ENCODE measurements around the gene TMEM132C.

Gene TMEM132C

GRCh38 chr12:128753438-128753837, 486.5 kb downstream of the TMEM132C start:
- no peak for DNase-seq (ENCODE audit: extremely low read depth, low read depth)
- H3K4me3 ChIP-seq (replicated peaks; ENCODE audit: low read depth, low read length), result no peak overlapping the region
- TF ChIP-seq CTCF (IDR thresholded peaks at IDR 0.05; ENCODE audit: low read depth, low read length, missing control alignments), result no peak

- no peak overlapping the region for H3K4me3 ChIP-seq (replicated peaks; ENCODE audit: low read depth, low read length)
- no peak for TF ChIP-seq CTCF (IDR thresholded peaks at IDR 0.05; ENCODE audit: low read depth, low read length, missing control alignments)
- DNase-seq (ENCODE audit: extremely low read depth, low read depth), result no peak
These were observed 487.3 kb downstream of the TMEM132C start for GRCh38 chr12:128754275-128754674.

GRCh38 chr12:128755566-128755965, 488.6 kb downstream of the TMEM132C start:
- DNase-seq (ENCODE audit: extremely low read depth, low read depth), result no peak
- no peak for TF ChIP-seq CTCF (IDR thresholded peaks at IDR 0.05; ENCODE audit: low read depth, low read length, missing control alignments)
- no peak overlapping the region for H3K4me3 ChIP-seq (replicated peaks; ENCODE audit: low read depth, low read length)

All from HFF-Myc (cell line).